OCI-LY1 (cell line): Measurements from ENCODE around the gene MAP3K10.

Experiments used
- CTCF ChIP-seq: fragments of 200-600 bp; sonication (generic), shearing (Covaris generic); IDR thresholded peaks from 2 replicates; pipeline ENCODE4 v1.5.1; 2017; ENCODE audit warnings: mild to moderate bottlenecking, antibody characterized with exemption, low read length, moderate library complexity, mixed read lengths
- EZH2 ChIP-seq: fragments of 200-600 bp; sonication (generic), shearing (Covaris generic); IDR thresholded peaks from 2 replicates; pipeline ENCODE4 v1.8.0; 2017; ENCODE audit warnings: borderline replicate concordance, mixed run types, mild to moderate bottlenecking, antibody characterized with exemption, low read length, moderate library complexity, mixed read lengths

- TF ChIP-seq CTCF (no peak), EZH2 (no peak)
Observed at GRCh38 chr19:40174092-40174491, 17.1 kb upstream of the MAP3K10 start.
